OCI-LY7 (cell line): ENCODE measurements around the gene KIF22.

Experiments
- CTCF ChIP-seq: fragments of 200-600 bp; sonication (generic); conservative IDR thresholded peaks from 2 replicates; pipeline ENCODE4 v1.5.1; 2014; ENCODE audit warnings: mild to moderate bottlenecking, antibody characterized with exemption, low read length, moderate library complexity, mixed read lengths
- EZH2phosphoT487 ChIP-seq: fragments of 200-600 bp; sonication (generic); IDR thresholded peaks from 2 replicates; pipeline ENCODE4 v1.6.1; 2018; ENCODE audit warnings: low read depth, borderline replicate concordance, mild to moderate bottlenecking, mixed run types, antibody characterized with exemption, low read length, moderate library complexity, mixed read lengths

GRCh38 chr16:29742683-29743275 lies 47.8 kb upstream of the KIF22 start:
- TF ChIP-seq CTCF (no peak), EZH2phosphoT487 (no peak)
